Measurements from ENCODE around the gene HOXB3.

DNA sequence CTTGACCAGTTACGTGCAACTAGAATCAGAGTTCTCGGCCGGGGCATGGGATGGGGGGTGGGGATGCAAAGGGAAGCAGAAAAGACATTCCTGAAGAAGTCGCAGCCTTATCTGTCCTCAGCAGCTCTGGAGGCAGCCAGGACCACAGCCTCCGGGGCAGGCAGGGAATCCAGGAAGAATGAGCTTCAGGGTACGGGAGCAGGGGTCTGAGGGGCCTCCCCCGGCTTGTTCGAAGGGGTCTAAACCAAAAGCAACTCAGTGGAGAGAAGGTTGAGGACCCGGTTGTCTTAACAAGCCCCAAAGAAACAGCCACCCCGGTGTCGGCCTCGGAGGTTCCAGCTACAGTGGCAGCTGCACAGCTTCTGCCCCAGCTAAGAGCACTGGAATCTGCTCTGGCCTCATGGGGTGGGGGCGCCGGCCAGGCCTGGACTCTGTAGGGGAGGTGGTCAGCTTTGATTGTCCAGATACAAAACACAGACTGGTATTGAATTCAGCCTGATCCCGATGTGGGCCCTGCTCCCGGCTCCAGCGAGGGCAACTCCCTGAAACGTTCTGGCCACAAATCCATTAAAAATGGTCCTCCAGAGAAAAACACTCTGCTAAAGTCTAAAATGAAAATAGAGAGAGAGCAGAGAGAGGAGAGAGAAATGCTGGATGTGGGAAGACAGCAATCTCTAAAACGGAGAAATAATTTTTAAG is 19.6 kb downstream of the HOXB3 start:
- TF ChIP-seq CTCF (IDR thresholded peaks at IDR 0.05) = no peak
- TF ChIP-seq ZFX (IDR thresholded peaks at IDR 0.05; ENCODE audit: borderline replicate concordance) = no peak

Measured in 22Rv1 (cell line).